ENCODE measurements around the gene POC1B.

GRCh38 chr12:89540586-89540985, 14.7 kb upstream of the POC1B start:
- TF ChIP-seq, protein P1, sequence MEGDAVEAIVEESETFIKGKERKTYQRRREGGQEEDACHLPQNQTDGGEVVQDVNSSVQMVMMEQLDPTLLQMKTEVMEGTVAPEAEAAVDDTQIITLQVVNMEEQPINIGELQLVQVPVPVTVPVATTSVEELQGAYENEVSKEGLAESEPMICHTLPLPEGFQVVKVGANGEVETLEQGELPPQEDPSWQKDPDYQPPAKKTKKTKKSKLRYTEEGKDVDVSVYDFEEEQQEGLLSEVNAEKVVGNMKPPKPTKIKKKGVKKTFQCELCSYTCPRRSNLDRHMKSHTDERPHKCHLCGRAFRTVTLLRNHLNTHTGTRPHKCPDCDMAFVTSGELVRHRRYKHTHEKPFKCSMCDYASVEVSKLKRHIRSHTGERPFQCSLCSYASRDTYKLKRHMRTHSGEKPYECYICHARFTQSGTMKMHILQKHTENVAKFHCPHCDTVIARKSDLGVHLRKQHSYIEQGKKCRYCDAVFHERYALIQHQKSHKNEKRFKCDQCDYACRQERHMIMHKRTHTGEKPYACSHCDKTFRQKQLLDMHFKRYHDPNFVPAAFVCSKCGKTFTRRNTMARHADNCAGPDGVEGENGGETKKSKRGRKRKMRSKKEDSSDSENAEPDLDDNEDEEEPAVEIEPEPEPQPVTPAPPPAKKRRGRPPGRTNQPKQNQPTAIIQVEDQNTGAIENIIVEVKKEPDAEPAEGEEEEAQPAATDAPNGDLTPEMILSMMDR (IDR thresholded peaks at IDR 0.05; ENCODE audit: low read depth, low read length, missing input control), result no peak
- TF ChIP-seq ATF3 (IDR thresholded peaks at IDR 0.05) (no peak), TAF1 (conservative IDR thresholded peaks at IDR 0.05) (no peak), RAD21 (IDR thresholded peaks at IDR 0.05) (no peak), FOXA1 (IDR thresholded peaks at IDR 0.05) (no peak), JUND (IDR thresholded peaks at IDR 0.05) (no peak), RXRA (IDR thresholded peaks at IDR 0.05) (no peak), HNF4A (conservative IDR thresholded peaks at IDR 0.05) (no peak)
- TF ChIP-seq, protein P2, sequence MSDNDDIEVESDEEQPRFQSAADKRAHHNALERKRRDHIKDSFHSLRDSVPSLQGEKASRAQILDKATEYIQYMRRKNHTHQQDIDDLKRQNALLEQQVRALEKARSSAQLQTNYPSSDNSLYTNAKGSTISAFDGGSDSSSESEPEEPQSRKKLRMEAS (IDR thresholded peaks at IDR 0.05), result no peak
- TF ChIP-seq, protein P3, sequence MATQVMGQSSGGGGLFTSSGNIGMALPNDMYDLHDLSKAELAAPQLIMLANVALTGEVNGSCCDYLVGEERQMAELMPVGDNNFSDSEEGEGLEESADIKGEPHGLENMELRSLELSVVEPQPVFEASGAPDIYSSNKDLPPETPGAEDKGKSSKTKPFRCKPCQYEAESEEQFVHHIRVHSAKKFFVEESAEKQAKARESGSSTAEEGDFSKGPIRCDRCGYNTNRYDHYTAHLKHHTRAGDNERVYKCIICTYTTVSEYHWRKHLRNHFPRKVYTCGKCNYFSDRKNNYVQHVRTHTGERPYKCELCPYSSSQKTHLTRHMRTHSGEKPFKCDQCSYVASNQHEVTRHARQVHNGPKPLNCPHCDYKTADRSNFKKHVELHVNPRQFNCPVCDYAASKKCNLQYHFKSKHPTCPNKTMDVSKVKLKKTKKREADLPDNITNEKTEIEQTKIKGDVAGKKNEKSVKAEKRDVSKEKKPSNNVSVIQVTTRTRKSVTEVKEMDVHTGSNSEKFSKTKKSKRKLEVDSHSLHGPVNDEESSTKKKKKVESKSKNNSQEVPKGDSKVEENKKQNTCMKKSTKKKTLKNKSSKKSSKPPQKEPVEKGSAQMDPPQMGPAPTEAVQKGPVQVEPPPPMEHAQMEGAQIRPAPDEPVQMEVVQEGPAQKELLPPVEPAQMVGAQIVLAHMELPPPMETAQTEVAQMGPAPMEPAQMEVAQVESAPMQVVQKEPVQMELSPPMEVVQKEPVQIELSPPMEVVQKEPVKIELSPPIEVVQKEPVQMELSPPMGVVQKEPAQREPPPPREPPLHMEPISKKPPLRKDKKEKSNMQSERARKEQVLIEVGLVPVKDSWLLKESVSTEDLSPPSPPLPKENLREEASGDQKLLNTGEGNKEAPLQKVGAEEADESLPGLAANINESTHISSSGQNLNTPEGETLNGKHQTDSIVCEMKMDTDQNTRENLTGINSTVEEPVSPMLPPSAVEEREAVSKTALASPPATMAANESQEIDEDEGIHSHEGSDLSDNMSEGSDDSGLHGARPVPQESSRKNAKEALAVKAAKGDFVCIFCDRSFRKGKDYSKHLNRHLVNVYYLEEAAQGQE (IDR thresholded peaks at IDR 0.05), result no peak
